Measurements from ENCODE around the gene GALK2. TPM values are rescaled to one million over a fixed set of nuclear protein-coding genes. Genes with fewer than 3 reads are reported as not detected.
"Not testable (repeated sequence)": the region's sequence is repeated elsewhere in the genome, so short reads cannot be mapped to it uniquely, and the experiment has no call there.

The GALK2 gene
- polyA plus RNA-seq, 4 donors, result 26.2 to 55.5 (median 33.7) TPM

DNA sequence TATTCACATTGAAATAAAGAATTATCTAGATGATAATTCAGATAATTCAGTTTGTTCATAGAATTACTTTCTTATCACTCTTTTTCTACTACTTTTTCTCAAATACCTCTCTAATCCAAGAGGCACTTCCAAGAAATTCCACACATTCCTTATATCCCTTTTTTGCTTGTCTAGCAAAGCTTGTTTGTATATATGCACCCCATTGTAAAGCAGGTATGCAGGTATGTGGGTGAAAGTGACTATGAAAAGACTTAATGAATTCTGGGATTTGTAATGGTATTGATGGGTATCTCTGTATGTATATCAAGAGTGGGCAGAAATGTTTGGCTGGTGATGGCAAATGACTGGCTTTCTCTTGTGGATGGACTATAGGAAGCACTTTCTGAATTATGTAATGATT lies 158.9 kb downstream of the GALK2 start:
- FAIRE-seq (no peak), DNase-seq (no peak)
- Histone ChIP-seq H3K27me3 (ENCODE audit: control insufficient read depth in 3 of 3, insufficient read depth in 3 of 3, low read length in 3 of 3) (no peaks in the 10 kb centered on the region), H3K27ac (ENCODE audit: low read depth in 1 of 3, low read length in 2 of 3) (no peak overlapping the region), H3K36me3 (ENCODE audit: control insufficient read depth in 3 of 3, insufficient read depth in 2 of 3, low read depth in 1 of 3, low read length in 3 of 3) (peaks cover 0 to 10% (median 0%) of the 10 kb centered on the region in 3 donors), H3K4me3 (ENCODE audit: low read depth in 1 of 3, low read length in 3 of 3) (no peak overlapping the region), H3K9me3 (ENCODE audit: control insufficient read depth in 2 of 2, insufficient read depth in 1 of 2, low read depth in 1 of 2, low read length in 1 of 2) (no peaks in the 10 kb centered on the region), H3K4me1 (ENCODE audit: control insufficient read depth in 3 of 3, insufficient read depth in 2 of 3, low read depth in 1 of 3, low read length in 2 of 3) (no peaks in the 10 kb centered on the region)

GRCh38 chr15:49330166-49330565 lies 160.1 kb downstream of the GALK2 start:
- Histone ChIP-seq H3K36me3 (ENCODE audit: control insufficient read depth in 3 of 3, insufficient read depth in 2 of 3, low read depth in 1 of 3, low read length in 3 of 3) (peaks cover 0 to 8% (median 3%) of the 10 kb centered on the region in 3 donors), H3K9me3 (ENCODE audit: control insufficient read depth in 2 of 2, insufficient read depth in 1 of 2, low read depth in 1 of 2, low read length in 1 of 2) (no peaks in the 10 kb centered on the region), H3K4me3 (ENCODE audit: low read depth in 1 of 3, low read length in 3 of 3) (no peak overlapping the region), H3K27ac (ENCODE audit: low read depth in 1 of 3, low read length in 2 of 3) (no peak overlapping the region), H3K4me1 (ENCODE audit: control insufficient read depth in 3 of 3, insufficient read depth in 2 of 3, low read depth in 1 of 3, low read length in 2 of 3) (no peaks in the 10 kb centered on the region), H3K27me3 (ENCODE audit: control insufficient read depth in 3 of 3, insufficient read depth in 3 of 3, low read length in 3 of 3) (no peaks in the 10 kb centered on the region)
- FAIRE-seq, result no peak
- no peak for DNase-seq

- DNase-seq (no peak), FAIRE-seq (no peak)
- H3K36me3 ChIP-seq (ENCODE audit: control insufficient read depth in 3 of 3, insufficient read depth in 2 of 3, low read depth in 1 of 3, low read length in 3 of 3), result peaks cover 0 to 8% (median 6%) of the 10 kb centered on the region in 3 donors
- no peaks in the 10 kb centered on the region for H3K4me1 ChIP-seq (ENCODE audit: control insufficient read depth in 3 of 3, insufficient read depth in 2 of 3, low read depth in 1 of 3, low read length in 2 of 3)
- H3K27ac ChIP-seq (ENCODE audit: low read depth in 1 of 3, low read length in 2 of 3), result no peak overlapping the region
- no peaks in the 10 kb centered on the region for H3K27me3 ChIP-seq (ENCODE audit: control insufficient read depth in 3 of 3, insufficient read depth in 3 of 3, low read length in 3 of 3)
- no peaks in the 10 kb centered on the region for H3K9me3 ChIP-seq (ENCODE audit: control insufficient read depth in 2 of 2, insufficient read depth in 1 of 2, low read depth in 1 of 2, low read length in 1 of 2)
- H3K4me3 ChIP-seq (ENCODE audit: low read depth in 1 of 3, low read length in 3 of 3), result no peak overlapping the region
Measured at GRCh38 chr15:49331442-49331841, 161.4 kb downstream of the GALK2 start.

GRCh38 chr15:49331951-49332350 lies 161.9 kb downstream of the GALK2 start:
- H3K27ac ChIP-seq (ENCODE audit: low read depth in 1 of 3, low read length in 2 of 3), result no peak overlapping the region
- H3K36me3 ChIP-seq (ENCODE audit: control insufficient read depth in 3 of 3, insufficient read depth in 2 of 3, low read depth in 1 of 3, low read length in 3 of 3), result peaks cover 0 to 8% (median 6%) of the 10 kb centered on the region in 3 donors
- DNase-seq (no peak), FAIRE-seq (no peak)
- H3K4me3 ChIP-seq (ENCODE audit: low read depth in 1 of 3, low read length in 3 of 3), result no peak overlapping the region
- H3K4me1 ChIP-seq (ENCODE audit: control insufficient read depth in 3 of 3, insufficient read depth in 2 of 3, low read depth in 1 of 3, low read length in 2 of 3), result no peaks in the 10 kb centered on the region
- WGBS, 3 donors, result 91 to 96% (median 93%) methylated on average over 3 of the region's 3 CpGs
- no peaks in the 10 kb centered on the region for H3K9me3 ChIP-seq (ENCODE audit: control insufficient read depth in 2 of 2, insufficient read depth in 1 of 2, low read depth in 1 of 2, low read length in 1 of 2)
- H3K27me3 ChIP-seq (ENCODE audit: control insufficient read depth in 3 of 3, insufficient read depth in 3 of 3, low read length in 3 of 3), result no peaks in the 10 kb centered on the region

DNA sequence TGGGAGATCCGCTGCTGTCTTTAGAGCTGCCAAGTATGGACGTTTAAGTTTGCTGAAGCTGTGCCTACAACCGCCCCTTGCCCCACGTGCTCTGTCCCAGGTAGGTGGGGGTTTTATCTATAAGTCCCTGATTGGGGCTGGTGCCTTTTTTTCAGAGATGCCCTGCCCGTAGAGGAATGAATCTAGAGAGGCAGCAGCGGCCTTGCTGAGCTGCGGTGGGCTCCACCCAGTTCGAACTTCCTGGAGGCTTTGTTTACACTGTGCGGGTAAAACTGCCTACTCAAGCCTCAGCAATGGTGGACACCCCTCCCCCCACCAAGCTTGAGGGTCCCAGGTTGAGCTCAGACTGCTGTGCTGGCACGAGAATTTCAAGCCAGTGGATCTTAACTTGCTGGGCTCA lies 169.6 kb downstream of the GALK2 start:
- Histone ChIP-seq H3K27ac (ENCODE audit: low read depth in 1 of 3, low read length in 2 of 3) (no peak overlapping the region), H3K27me3 (ENCODE audit: control insufficient read depth in 3 of 3, insufficient read depth in 3 of 3, low read length in 3 of 3) (no peaks in the 10 kb centered on the region), H3K36me3 (ENCODE audit: control insufficient read depth in 3 of 3, insufficient read depth in 2 of 3, low read depth in 1 of 3, low read length in 3 of 3) (peaks cover 0 to 14% (median 2%) of the 10 kb centered on the region in 3 donors), H3K4me3 (ENCODE audit: low read depth in 1 of 3, low read length in 3 of 3) (no peak overlapping the region), H3K9me3 (ENCODE audit: control insufficient read depth in 2 of 2, insufficient read depth in 1 of 2, low read depth in 1 of 2, low read length in 1 of 2) (peaks cover 0 to 8% of the 10 kb centered on the region in 2 donors), H3K4me1 (ENCODE audit: control insufficient read depth in 3 of 3, insufficient read depth in 2 of 3, low read depth in 1 of 3, low read length in 2 of 3) (no peaks in the 10 kb centered on the region)
- FAIRE-seq (no peak), DNase-seq (no peak)
- WGBS, 3 donors, result 77 to 88% (median 81%) methylated on average over 10 of the region's 10 CpGs

DNA sequence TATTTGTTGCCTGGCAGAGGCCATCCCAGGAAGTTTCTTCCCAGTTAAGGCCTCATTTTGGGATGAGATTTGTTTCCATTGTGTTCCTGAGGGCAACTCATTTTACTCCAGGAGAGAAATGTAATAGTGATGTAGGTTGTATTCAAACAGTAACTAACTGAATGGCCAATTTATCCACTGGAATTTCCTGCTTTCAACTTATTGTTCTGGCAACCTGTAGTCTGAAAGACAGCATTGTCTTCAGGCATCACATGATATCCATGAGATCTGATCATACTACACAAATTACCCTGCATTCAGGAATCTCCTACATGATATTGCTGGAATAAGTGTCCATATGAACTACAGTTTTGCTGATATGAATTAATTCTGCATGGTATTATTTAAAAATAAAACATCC lies 173.5 kb downstream of the GALK2 start:
- DNase-seq, result no peak
- H3K27ac ChIP-seq (ENCODE audit: low read depth in 1 of 3, low read length in 2 of 3), result no peak overlapping the region
- H3K9me3 ChIP-seq (ENCODE audit: control insufficient read depth in 2 of 2, insufficient read depth in 1 of 2, low read depth in 1 of 2, low read length in 1 of 2), result peaks cover 0 to 8% of the 10 kb centered on the region in 2 donors
- no peak overlapping the region for H3K4me3 ChIP-seq (ENCODE audit: low read depth in 1 of 3, low read length in 3 of 3)
- no peaks in the 10 kb centered on the region for H3K4me1 ChIP-seq (ENCODE audit: control insufficient read depth in 3 of 3, insufficient read depth in 2 of 3, low read depth in 1 of 3, low read length in 2 of 3)
- no peak for FAIRE-seq
- H3K27me3 ChIP-seq (ENCODE audit: control insufficient read depth in 3 of 3, insufficient read depth in 3 of 3, low read length in 3 of 3), result no peaks in the 10 kb centered on the region
- peaks cover 0 to 8% (median 0%) of the 10 kb centered on the region in 3 donors for H3K36me3 ChIP-seq (ENCODE audit: control insufficient read depth in 3 of 3, insufficient read depth in 2 of 3, low read depth in 1 of 3, low read length in 3 of 3)

GRCh38 chr15:49354439-49354838 lies 184.4 kb downstream of the GALK2 start:
- WGBS, 3 donors, result 85 to 93% (median 88%) methylated on average over 17 of the region's 17 CpGs
- H3K9me3 ChIP-seq (ENCODE audit: control insufficient read depth in 2 of 2, insufficient read depth in 1 of 2, low read depth in 1 of 2, low read length in 1 of 2); H3K27me3 ChIP-seq (ENCODE audit: control insufficient read depth in 3 of 3, insufficient read depth in 3 of 3, low read length in 3 of 3); H3K36me3 ChIP-seq (ENCODE audit: control insufficient read depth in 3 of 3, insufficient read depth in 2 of 3, low read depth in 1 of 3, low read length in 3 of 3); FAIRE-seq; H3K4me3 ChIP-seq (ENCODE audit: low read depth in 1 of 3, low read length in 3 of 3); H3K27ac ChIP-seq (ENCODE audit: low read depth in 1 of 3, low read length in 2 of 3); DNase-seq; H3K4me1 ChIP-seq (ENCODE audit: control insufficient read depth in 3 of 3, insufficient read depth in 2 of 3, low read depth in 1 of 3, low read length in 2 of 3): not testable (repeated sequence)

- DNase-seq (no peak), FAIRE-seq (no peak)
- Histone ChIP-seq H3K9me3 (ENCODE audit: control insufficient read depth in 2 of 2, insufficient read depth in 1 of 2, low read depth in 1 of 2, low read length in 1 of 2) (no peaks in the 10 kb centered on the region), H3K36me3 (ENCODE audit: control insufficient read depth in 3 of 3, insufficient read depth in 2 of 3, low read depth in 1 of 3, low read length in 3 of 3) (no peaks in the 10 kb centered on the region), H3K27ac (ENCODE audit: low read depth in 1 of 3, low read length in 2 of 3) (no peak overlapping the region), H3K27me3 (ENCODE audit: control insufficient read depth in 3 of 3, insufficient read depth in 3 of 3, low read length in 3 of 3) (no peaks in the 10 kb centered on the region), H3K4me3 (ENCODE audit: low read depth in 1 of 3, low read length in 3 of 3) (no peak overlapping the region), H3K4me1 (ENCODE audit: control insufficient read depth in 3 of 3, insufficient read depth in 2 of 3, low read depth in 1 of 3, low read length in 2 of 3) (no peaks in the 10 kb centered on the region)
- 77 to 89% (median 84%) methylated on average over 3 of the region's 3 CpGs for WGBS, 3 donors
Measured at GRCh38 chr15:49361370-49361769, 191.3 kb downstream of the GALK2 start.

GRCh38 chr15:49366496-49366895 lies 196.4 kb downstream of the GALK2 start:
- Histone ChIP-seq H3K4me1 (ENCODE audit: control insufficient read depth in 3 of 3, insufficient read depth in 2 of 3, low read depth in 1 of 3, low read length in 2 of 3) (no peaks in the 10 kb centered on the region), H3K4me3 (ENCODE audit: low read depth in 1 of 3, low read length in 3 of 3) (no peak overlapping the region), H3K27me3 (ENCODE audit: control insufficient read depth in 3 of 3, insufficient read depth in 3 of 3, low read length in 3 of 3) (no peaks in the 10 kb centered on the region), H3K27ac (ENCODE audit: low read depth in 1 of 3, low read length in 2 of 3) (no peak overlapping the region), H3K9me3 (ENCODE audit: control insufficient read depth in 2 of 2, insufficient read depth in 1 of 2, low read depth in 1 of 2, low read length in 1 of 2) (no peaks in the 10 kb centered on the region), H3K36me3 (ENCODE audit: control insufficient read depth in 3 of 3, insufficient read depth in 2 of 3, low read depth in 1 of 3, low read length in 3 of 3) (no peaks in the 10 kb centered on the region)
- FAIRE-seq (no peak), DNase-seq (no peak)
- 94 to 97% (median 96%) methylated on average over 16 to 22 of the region's 22 CpGs for WGBS, 3 donors

Data from small intestine (tissue), 7 donors.